CD4-positive, CD25-positive, alpha-beta regulatory T cell (primary cell): ENCODE data around the gene ATP7B. TPM values are rescaled to one million over a fixed set of nuclear protein-coding genes. Genes with fewer than 3 reads are reported as not detected.
A peak's percentile ranks its signal among the peaks of the same experiment; 100 is the strongest.

ENCODE experiments used
- ATAC-seq, 2 donors: fragments of 150-1000 bp; cut with Tn5 transposase; one replicate each; pipeline ENCODE4 v1.10.0; 2021; ENCODE audit warnings: low read depth in 2 of 2, moderate number of reproducible peaks in 2 of 2, moderate library complexity in 1 of 2
- DNase-seq, 3 donors: peaks; one replicate each; pipeline versions ENCODE4 v3.0.0 to v3.0.0-alpha.2; 2012 to 2022; ENCODE audit warnings: mixed read lengths in 1 of 3
- H3K27ac ChIP-seq: one replicate; pipeline ENCODE4 v1.7.0; 2013; ENCODE audit warnings: mild to moderate bottlenecking, low read length; ENCODE audit not compliant: insufficient read depth, poor library complexity, severe bottlenecking
- H3K27me3 ChIP-seq: one replicate; pipeline ENCODE4 v1.7.0; 2013; ENCODE audit warnings: low read length; ENCODE audit not compliant: control insufficient read depth, insufficient read depth
- H3K36me3 ChIP-seq: one replicate; pipeline ENCODE4 v1.7.0; 2013; ENCODE audit warnings: mild to moderate bottlenecking, low read length, moderate library complexity; ENCODE audit not compliant: control insufficient read depth, insufficient read depth
- H3K4me1 ChIP-seq: 2 replicates; pipeline ENCODE4 v1.7.0; 2013; ENCODE audit warnings: mild to moderate bottlenecking, low read length; ENCODE audit not compliant: insufficient read depth, control insufficient read depth, poor library complexity, severe bottlenecking
- H3K4me3 ChIP-seq: one replicate; pipeline ENCODE4 v1.7.0; 2013; ENCODE audit warnings: low read depth, mild to moderate bottlenecking, low read length, moderate library complexity
- H3K9me3 ChIP-seq, 2 experiments: 1 replicate in 1 of 2; 2 replicates in 1 of 2; pipeline ENCODE4 v1.7.0; 2013; ENCODE audit warnings: low read length in 2 of 2, mild to moderate bottlenecking in 1 of 2, moderate library complexity in 1 of 2; ENCODE audit not compliant: control insufficient read depth in 2 of 2
- H3K27ac Mint-ChIP-seq, 3 donors: one replicate each; pipeline ENCODE4 v1.8.0; 2020 to 2022; ENCODE audit warnings: mild to moderate bottlenecking in 3 of 3, mixed read lengths in 3 of 3, moderate library complexity in 2 of 3
- H3K27me3 Mint-ChIP-seq: one replicate; pipeline ENCODE4 v1.8.0; 2022; ENCODE audit warnings: mild to moderate bottlenecking, mixed read lengths
- H3K36me3 Mint-ChIP-seq: one replicate; pipeline ENCODE4 v1.8.0; 2020; ENCODE audit warnings: mixed read lengths
- H3K4me1 Mint-ChIP-seq, 4 donors: one replicate each; pipeline ENCODE4 v1.8.0; 2020 to 2022; ENCODE audit warnings: mixed read lengths in 4 of 4, mild to moderate bottlenecking in 1 of 4
- H3K4me3 Mint-ChIP-seq, 4 donors: one replicate each; pipeline ENCODE4 v1.8.0; 2020 to 2022; ENCODE audit warnings: mild to moderate bottlenecking in 4 of 4, mixed read lengths in 4 of 4, moderate library complexity in 3 of 4
- H3K9me3 Mint-ChIP-seq, 7 donors: one replicate each; pipeline ENCODE4 v1.8.0; 2020 to 2022; ENCODE audit warnings: mixed read lengths in 7 of 7, mild to moderate bottlenecking in 3 of 7, moderate library complexity in 2 of 7
- polyA plus RNA-seq, 4 donors: library from polyadenylated mRNA; unstranded; fragments of 300-500 nt; fragmentation: Illumina TruSeq; gene quantifications; one replicate each; pipeline ENCODE4 v1.2.3, GENCODE V29; 2021
- total RNA-seq: library from RNA; stranded (reverse); gene quantifications from one replicate; pipeline ENCODE4 v1.2.3, GENCODE V29; 2022

Gene ATP7B
- total and polyA plus RNA-seq, 5 donors from 2014 or later = 0.18 to 1.4 (median 0.30) TPM

DNA sequence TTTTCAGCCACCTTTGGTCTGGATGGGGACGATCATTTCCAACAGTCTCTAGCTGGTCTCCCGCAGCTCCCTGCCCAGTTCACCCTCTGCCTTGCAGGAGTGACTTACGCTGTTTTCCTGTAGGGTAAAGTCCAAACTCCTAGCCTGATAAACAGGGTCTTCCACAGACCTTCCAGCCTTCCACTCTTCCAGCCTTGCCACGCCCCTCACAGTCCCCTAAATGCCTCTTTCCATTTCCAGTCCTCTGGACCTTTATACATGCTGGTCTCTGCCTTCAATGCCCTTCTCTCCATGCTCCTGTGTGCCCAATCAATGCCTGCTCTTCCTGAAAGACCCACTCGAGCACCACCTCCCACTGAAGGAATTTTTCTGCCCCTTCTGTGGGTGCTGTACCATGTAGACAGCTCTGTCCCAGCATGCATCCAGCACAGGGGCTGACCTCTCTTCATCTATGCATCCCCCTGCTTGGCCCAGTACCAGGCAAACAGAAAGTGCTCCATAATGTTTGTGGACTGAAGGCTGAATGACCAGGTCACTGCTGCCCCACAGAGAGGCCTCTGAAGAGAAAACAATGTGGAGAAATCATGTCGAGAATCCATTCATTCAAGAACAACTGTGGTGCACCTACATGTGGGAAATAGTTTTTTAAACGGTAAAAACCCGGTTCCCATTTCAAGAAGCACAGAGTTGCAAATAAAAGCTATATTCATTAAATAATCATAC is 4.6 kb downstream of the ATP7B start:
- Mint-ChIP-seq H3K4me1 (peaks cover 5 to 12% (median 8%) of the 10 kb centered on the region in 4 donors), H3K9me3 (peaks cover 0 to 4% (median 0%) of the 10 kb centered on the region in 7 donors), H3K36me3 (no peaks in the 10 kb centered on the region), H3K27ac (no peak overlapping the region), H3K4me3 (no peak overlapping the region), H3K27me3 (peaks cover 45% of the 10 kb centered on the region)
- peaks cover 29% of the 10 kb centered on the region for H3K27me3 ChIP-seq
- no peak overlapping the region for H3K4me3 ChIP-seq
- H3K36me3 ChIP-seq = no peaks in the 10 kb centered on the region
- no peaks in the 10 kb centered on the region for H3K9me3 ChIP-seq
- ATAC-seq = no peak
- DNase-seq = no peak
- no peak overlapping the region for H3K27ac ChIP-seq
- peaks cover 11% of the 10 kb centered on the region for H3K4me1 ChIP-seq

DNA sequence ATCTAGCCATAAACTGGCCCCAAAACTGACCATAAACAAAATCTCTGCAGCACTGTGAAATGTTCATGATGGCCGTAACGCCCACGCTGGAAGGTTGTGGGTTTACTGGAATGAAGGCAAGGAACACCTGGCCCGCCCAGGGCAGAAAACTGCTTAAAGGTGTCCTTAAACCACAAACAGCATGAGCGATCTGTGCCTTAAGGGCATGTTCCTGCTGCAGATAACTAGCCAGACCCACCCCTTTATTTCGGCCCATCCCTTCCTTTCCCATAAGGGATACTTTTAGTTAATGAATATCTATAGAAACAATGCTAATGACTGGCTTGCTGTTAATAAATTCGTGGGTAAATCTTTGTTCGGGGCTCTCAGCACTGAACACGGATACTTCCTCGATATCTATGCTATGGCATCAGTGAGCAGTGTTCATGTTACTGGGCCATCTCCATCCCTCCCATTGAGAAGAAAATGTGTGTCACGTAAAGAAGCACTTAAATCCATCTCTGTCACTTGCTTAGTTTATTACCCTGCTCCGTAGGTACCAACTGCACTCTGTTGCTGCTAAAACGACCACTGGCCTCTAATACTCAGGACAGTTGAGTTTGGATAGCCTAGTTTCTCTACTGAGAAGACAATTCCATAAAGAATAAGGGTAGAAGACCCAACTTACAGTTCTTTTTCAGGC is 5.3 kb downstream of the ATP7B start:
- Histone ChIP-seq H3K27me3 (peaks cover 27% of the 10 kb centered on the region), H3K9me3 (no peaks in the 10 kb centered on the region), H3K4me1 (peaks cover 4% of the 10 kb centered on the region), H3K36me3 (no peaks in the 10 kb centered on the region), H3K27ac (no peak overlapping the region), H3K4me3 (no peak overlapping the region)
- peaks cover 48% of the 10 kb centered on the region for H3K27me3 Mint-ChIP-seq
- no peaks in the 10 kb centered on the region for H3K36me3 Mint-ChIP-seq
- DNase-seq (no peak), ATAC-seq (no peak)
- H3K9me3 Mint-ChIP-seq = peaks cover 0 to 4% (median 0%) of the 10 kb centered on the region in 7 donors
- no peak overlapping the region for H3K27ac Mint-ChIP-seq
- no peak overlapping the region for H3K4me3 Mint-ChIP-seq
- peaks cover 4 to 9% (median 7%) of the 10 kb centered on the region in 4 donors for H3K4me1 Mint-ChIP-seq

DNA sequence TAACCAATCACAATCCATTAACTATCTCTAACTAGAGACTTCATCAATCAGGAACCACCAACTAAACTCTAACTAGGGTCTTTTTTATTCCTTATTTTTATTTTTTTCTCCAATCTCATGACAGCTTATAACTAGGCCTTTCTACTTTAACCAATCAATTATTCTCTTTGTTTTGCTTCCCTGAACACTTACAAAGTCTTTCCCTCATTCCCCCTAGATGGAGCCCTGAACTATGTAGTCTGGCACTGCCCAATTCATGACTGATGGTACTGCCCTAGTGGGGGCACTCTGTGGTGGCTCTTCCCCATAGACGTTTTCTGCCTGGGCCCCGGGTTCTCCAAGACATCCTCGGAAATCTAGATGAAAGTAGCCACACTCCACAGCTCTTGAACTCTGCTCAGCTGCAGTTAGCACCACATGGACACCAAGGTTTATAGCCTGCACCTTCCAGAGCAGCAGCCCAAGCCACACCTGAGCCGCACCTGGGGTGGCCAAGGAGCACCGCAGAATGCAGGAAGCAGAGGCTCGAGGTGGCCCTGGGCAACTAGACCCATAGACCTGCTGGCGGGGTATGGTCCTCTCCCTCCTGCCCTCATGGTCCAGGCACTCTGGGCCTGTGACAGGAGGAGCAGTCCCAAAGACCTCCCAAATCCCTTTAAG is 6.6 kb downstream of the ATP7B start:
- no peak overlapping the region for H3K4me3 Mint-ChIP-seq
- peaks cover 15% of the 10 kb centered on the region for H3K27me3 ChIP-seq
- no peak for ATAC-seq

DNA sequence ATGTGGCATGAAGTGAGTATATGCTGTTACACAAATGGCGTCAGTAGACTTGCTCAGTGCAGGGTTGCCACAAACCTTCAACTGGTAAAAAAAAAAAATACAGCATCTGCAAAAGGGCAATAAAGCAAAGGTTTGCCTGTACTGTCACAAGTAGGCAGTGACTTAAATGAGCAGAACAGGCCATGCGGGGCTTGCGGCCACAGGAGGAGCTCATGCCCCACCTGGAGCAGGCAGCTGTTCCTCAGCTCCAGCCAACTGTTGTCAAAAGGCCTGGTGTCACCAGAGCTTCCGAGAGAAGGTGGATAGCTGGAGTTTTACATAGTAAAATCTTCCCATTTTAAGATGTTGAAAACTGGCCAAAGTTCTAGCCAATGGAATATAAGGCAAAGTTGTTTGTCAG is 7.7 kb downstream of the ATP7B start:
- Mint-ChIP-seq H3K27ac (no peak overlapping the region), H3K36me3 (no peaks in the 10 kb centered on the region), H3K4me1 (no peaks in the 10 kb centered on the region), H3K4me3 (no peak overlapping the region), H3K9me3 (peaks cover 0 to 4% (median 0%) of the 10 kb centered on the region in 7 donors), H3K27me3 (peaks cover 35% of the 10 kb centered on the region)
- ATAC-seq (no peak), DNase-seq (no peak)
- H3K36me3 ChIP-seq = no peaks in the 10 kb centered on the region
- no peaks in the 10 kb centered on the region for H3K4me1 ChIP-seq
- peaks cover 15% of the 10 kb centered on the region for H3K27me3 ChIP-seq
- H3K9me3 ChIP-seq = no peaks in the 10 kb centered on the region
- H3K4me3 ChIP-seq = no peak overlapping the region
- H3K27ac ChIP-seq = no peak overlapping the region

More for the DNA sequence above, 6.6 kb downstream of the ATP7B start:
- peaks cover 0 to 4% (median 0%) of the 10 kb centered on the region in 7 donors for H3K9me3 Mint-ChIP-seq
- DNase-seq = no peak
- H3K27ac Mint-ChIP-seq = no peak overlapping the region
- no peaks in the 10 kb centered on the region for H3K36me3 Mint-ChIP-seq
- no peak overlapping the region for H3K4me3 ChIP-seq
- no peaks in the 10 kb centered on the region for H3K9me3 ChIP-seq
- H3K4me1 ChIP-seq = no peaks in the 10 kb centered on the region
- H3K36me3 ChIP-seq = no peaks in the 10 kb centered on the region
- H3K27ac ChIP-seq = no peak overlapping the region
- H3K27me3 Mint-ChIP-seq = peaks cover 41% of the 10 kb centered on the region
- H3K4me1 Mint-ChIP-seq = no peaks in the 10 kb centered on the region

DNA sequence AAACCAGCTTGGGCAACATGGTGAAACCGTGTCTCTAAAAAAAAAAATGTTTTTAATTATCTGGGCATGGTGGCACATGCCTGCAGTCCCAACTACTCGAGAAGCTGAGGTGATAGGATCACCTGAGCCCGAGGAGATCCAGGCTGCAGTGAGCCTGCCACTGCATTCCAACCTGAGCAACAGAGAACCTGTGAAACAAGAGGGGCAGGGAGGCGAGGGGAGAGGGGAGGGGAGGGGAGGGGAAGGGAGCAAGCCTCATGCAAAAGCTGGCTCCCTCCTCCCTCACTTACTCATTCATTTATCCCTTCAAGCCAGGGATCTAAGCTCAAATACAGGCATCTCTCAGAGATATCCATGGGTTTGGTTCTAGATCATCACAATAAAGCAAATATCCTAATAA is 8.9 kb downstream of the ATP7B start:
- H3K4me1 Mint-ChIP-seq = no peaks in the 10 kb centered on the region
- peaks cover 0 to 2% (median 0%) of the 10 kb centered on the region in 7 donors for H3K9me3 Mint-ChIP-seq
- H3K27ac Mint-ChIP-seq = no peak overlapping the region
- H3K27me3 ChIP-seq = peaks cover 11% of the 10 kb centered on the region
- H3K27ac ChIP-seq = no peak overlapping the region
- no peaks in the 10 kb centered on the region for H3K9me3 ChIP-seq
- no peak for ATAC-seq
- peaks cover 27% of the 10 kb centered on the region for H3K27me3 Mint-ChIP-seq
- H3K4me3 ChIP-seq = no peak overlapping the region
- no peak for DNase-seq
- no peaks in the 10 kb centered on the region for H3K4me1 ChIP-seq
- H3K36me3 ChIP-seq = no peaks in the 10 kb centered on the region
- no peaks in the 10 kb centered on the region for H3K36me3 Mint-ChIP-seq
- no peak overlapping the region for H3K4me3 Mint-ChIP-seq

DNA sequence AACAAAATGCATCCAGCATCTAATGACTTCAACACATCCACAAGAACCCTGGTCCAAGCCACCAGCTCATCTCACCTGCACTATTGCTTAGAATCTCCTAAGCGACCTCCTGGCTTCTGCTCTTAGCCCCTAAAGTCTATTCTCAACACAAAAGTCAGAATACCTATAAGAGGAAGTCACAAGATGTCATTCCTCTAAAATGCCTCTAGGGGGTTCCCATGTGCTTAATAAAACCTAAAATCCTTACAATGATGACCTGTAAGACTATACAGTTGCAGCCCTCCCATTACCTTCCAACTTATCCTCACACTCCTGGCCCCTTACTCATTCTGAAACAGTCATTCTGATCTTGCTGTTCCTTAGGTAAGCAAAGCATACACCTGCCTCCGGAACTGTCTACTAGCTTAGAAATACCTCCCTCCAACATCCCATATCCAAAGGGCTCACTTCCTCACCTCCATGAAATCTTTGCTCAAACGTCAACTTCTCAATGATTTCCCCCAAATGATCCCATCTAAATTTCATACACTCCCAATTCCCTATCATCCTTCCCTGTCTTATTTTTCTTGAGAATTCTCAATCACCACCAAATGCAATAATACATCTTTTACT is 10.0 kb downstream of the ATP7B start:
- Histone ChIP-seq H3K36me3 (no peaks in the 10 kb centered on the region), H3K27me3 (peaks cover 7% of the 10 kb centered on the region), H3K27ac (no peak overlapping the region), H3K4me1 (no peaks in the 10 kb centered on the region), H3K4me3 (no peak overlapping the region), H3K9me3 (no peaks in the 10 kb centered on the region)
- Mint-ChIP-seq H3K9me3 (no peaks in the 10 kb centered on the region), H3K27ac (no peak overlapping the region), H3K4me1 (no peaks in the 10 kb centered on the region), H3K27me3 (peaks cover 33% of the 10 kb centered on the region), H3K36me3 (no peaks in the 10 kb centered on the region), H3K4me3 (no peak overlapping the region)
- peak; percentile 69 to 73 for ATAC-seq
- DNase-seq = peak in 2 of 3 donors; percentile 41 to 69

DNA sequence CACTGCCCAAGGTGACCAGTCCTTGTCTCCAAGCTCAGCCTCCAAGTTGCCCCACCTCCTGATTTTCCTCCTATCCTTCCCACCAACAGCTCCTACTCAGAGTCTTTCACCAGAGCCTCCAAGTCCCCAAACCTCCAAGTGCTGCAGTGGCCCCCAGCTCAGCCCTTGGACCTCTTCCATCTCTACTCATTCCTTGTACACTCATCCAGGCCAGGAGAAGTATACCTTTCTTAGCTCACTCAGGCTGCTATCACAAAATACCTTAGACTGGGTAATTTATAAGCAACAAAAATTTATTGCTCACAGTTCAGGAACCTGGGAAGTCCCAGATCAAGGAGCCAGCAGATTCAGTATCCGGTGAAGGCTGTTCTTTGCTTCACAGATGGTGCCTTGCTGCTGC is 11.3 kb downstream of the ATP7B start:
- Mint-ChIP-seq H3K27ac (no peak overlapping the region), H3K4me1 (peaks cover 0 to 3% (median 0%) of the 10 kb centered on the region in 4 donors), H3K36me3 (no peaks in the 10 kb centered on the region), H3K4me3 (peak overlapping the region in 1 of 4 donors; percentile 11), H3K27me3 (peaks cover 38% of the 10 kb centered on the region), H3K9me3 (no peaks in the 10 kb centered on the region)
- ATAC-seq (no peak), DNase-seq (no peak)
- H3K36me3 ChIP-seq = no peaks in the 10 kb centered on the region
- H3K27me3 ChIP-seq = peaks cover 13% of the 10 kb centered on the region
- no peaks in the 10 kb centered on the region for H3K9me3 ChIP-seq
- H3K4me1 ChIP-seq = no peaks in the 10 kb centered on the region
- no peak overlapping the region for H3K4me3 ChIP-seq
- no peak overlapping the region for H3K27ac ChIP-seq
